Endothelial cell of umbilical vein (primary cell): ENCODE measurements around the gene TMEM59. TPM values are rescaled to one million over a fixed set of nuclear protein-coding genes. Genes with fewer than 3 reads are reported as not detected.

Experiments
- BruUV-seq: library from RNA; stranded (reverse); fragments of 400-500 nt; replicated peaks from 2 replicates; lab custom pipeline; 2021; lab: Mats Ljungman, UMichigan
- CTCF ChIA-PET: fragments of 300-600, 350-600 bp; sonication (Branson Sonifier 250); formaldehyde crosslinking; loops from one replicate; lab custom pipeline; 2021; ENCODE audit warnings: antibody characterized with exemption, inconsistent platforms; lab: Charles Lee
- POLR2A ChIA-PET: fragments of 300-600, 350-600 bp; sonication (Branson Sonifier 250); formaldehyde crosslinking; loops from one replicate; lab custom pipeline; 2021; ENCODE audit warnings: antibody characterized with exemption, inconsistent platforms; lab: Charles Lee
- DNase-seq: peaks from one replicate; pipeline ENCODE4 v3.0.0-alpha.2; 2011; ENCODE audit warnings: low read depth, low spot score
- FAIRE-seq: peaks from 2 replicates; lab custom pipeline; 2011; peaks lifted over from hg19 to GRCh38; lab: Jason Lieb, UNC
- H2AFZ ChIP-seq: 2 replicates; pipeline ENCODE4 v1.6.0; 2012; ENCODE audit warnings: low read depth, low read length, control low read depth, inconsistent platforms
- H3K27ac ChIP-seq: 2 replicates; pipeline ENCODE4 v1.5.1; 2011; ENCODE audit warnings: low read depth, mild to moderate bottlenecking, control low read depth, low read length, moderate library complexity; ENCODE audit not compliant: insufficient read depth
- H3K27me3 ChIP-seq, 2 experiments: 2 replicates each; pipeline versions ENCODE4 v1.6.0 to v1.6.1; 2011; ENCODE audit warnings: low read length in 2 of 2, mixed read lengths in 1 of 2; ENCODE audit not compliant: control insufficient read depth in 2 of 2, insufficient read depth in 2 of 2
- H3K36me3 ChIP-seq, 2 experiments: 2 replicates in 1 of 2; 3 replicates in 1 of 2; pipeline ENCODE4 v1.5.1; 2011; ENCODE audit warnings: low read length in 2 of 2, mild to moderate bottlenecking in 1 of 2, moderate library complexity in 1 of 2; ENCODE audit not compliant: control insufficient read depth in 2 of 2, insufficient read depth in 2 of 2; ENCODE audit errors: extremely low read depth in 1 of 2
- H3K4me1 ChIP-seq: 3 replicates; pipeline ENCODE4 v1.5.1; 2011; ENCODE audit warnings: mild to moderate bottlenecking, low read length; ENCODE audit not compliant: control insufficient read depth, insufficient read depth; ENCODE audit errors: extremely low read depth
- H3K4me2 ChIP-seq: 2 replicates; pipeline ENCODE4 v1.6.1; 2011; ENCODE audit warnings: low read length, control low read depth, mixed read lengths; ENCODE audit not compliant: insufficient read depth
- H3K4me3 ChIP-seq, 3 experiments: fragments of 200-600 bp in 1 of 3; sonication (generic), shearing (Covaris generic) in 1 of 3; replicated peaks in 1 of 3; 2 replicates each; pipeline ENCODE4 v1.5.1; 2011 to 2016; ENCODE audit warnings: control low read depth in 3 of 3, low read length in 3 of 3, mild to moderate bottlenecking in 2 of 3, inconsistent platforms in 1 of 3, low read depth in 1 of 3, moderate library complexity in 1 of 3; ENCODE audit not compliant: insufficient read depth in 1 of 3
- H3K79me2 ChIP-seq: 2 replicates; pipeline ENCODE4 v1.6.0; 2012; ENCODE audit warnings: low read length, inconsistent platforms; ENCODE audit not compliant: control insufficient read depth, insufficient read depth
- H3K9ac ChIP-seq: replicated peaks from 2 replicates; pipeline ENCODE3; 2011; ENCODE audit warnings: low read length, control low read depth; ENCODE audit not compliant: insufficient read depth; ENCODE audit errors: extremely low read depth
- H3K9me1 ChIP-seq: replicated peaks from 3 replicates; pipeline ENCODE4 v1.6.0; 2011; ENCODE audit warnings: mild to moderate bottlenecking, low read length; ENCODE audit not compliant: control insufficient read depth, insufficient read depth; ENCODE audit errors: extremely low read depth
- H3K9me3 ChIP-seq: replicated peaks from 2 replicates; pipeline ENCODE4 v1.5.1; 2012; ENCODE audit warnings: low read length, inconsistent platforms; ENCODE audit not compliant: control insufficient read depth, insufficient read depth
- H4K20me1 ChIP-seq: replicated peaks from 2 replicates; pipeline ENCODE3; 2011; ENCODE audit warnings: mild to moderate bottlenecking, low read length; ENCODE audit not compliant: control insufficient read depth, insufficient read depth; ENCODE audit errors: extremely low read depth
- EZH2 ChIP-seq: IDR thresholded peaks from 2 replicates; pipeline ENCODE4 v1.6.1; 2012; ENCODE audit warnings: borderline replicate concordance, low read depth, mild to moderate bottlenecking, moderate library complexity, low read length, inconsistent platforms; ENCODE audit not compliant: severe bottlenecking
- GATA2 ChIP-seq: IDR thresholded peaks from 2 replicates; pipeline ENCODE4 v1.7.0; 2011; ENCODE audit warnings: low read depth, mild to moderate bottlenecking, moderate library complexity, mixed read lengths, low read length; ENCODE audit not compliant: insufficient read length, insufficient read depth
- JUN ChIP-seq: IDR thresholded peaks from 2 replicates; pipeline ENCODE4 v1.6.1; 2011; ENCODE audit warnings: borderline replicate concordance, low read depth; ENCODE audit not compliant: insufficient read length, insufficient read depth
- MYC ChIP-seq: IDR thresholded peaks from one replicate; pipeline ENCODE4 v1.6.1; 2011; ENCODE audit warnings: mild to moderate bottlenecking, low read depth, low read length
- POLR2AphosphoS5 ChIP-seq: IDR thresholded peaks from 2 replicates; pipeline ENCODE4 v1.6.1; 2012; ENCODE audit warnings: low read depth, mild to moderate bottlenecking, control low read depth, low read length, moderate library complexity; ENCODE audit not compliant: insufficient read depth
- dilution Hi-C: fragments of 300-500 bp; cut with MboI; formaldehyde crosslinking; loops from one replicate; pipeline ENCODE4 v1.15.0; 2019; ENCODE audit warnings: low sequenced_read_pairs; ENCODE audit not compliant: extremely low pct_ligation_motif_present
- intact Hi-C: fragments of 100-400 bp; cut with micrococcal nuclease; formaldehyde crosslinking; loops from one replicate; pipeline ENCODE4 v1.10.0; 2022
- polyA plus RNA-seq, 4 experiments: library from polyadenylated mRNA; depleted of rRNA in 3 of 4; stranded (reverse) in 3 of 4; unstranded in 1 of 4; fragments of >200 nt; gene quantifications; 2 replicates each; pipeline versions ENCODE4 v1.2.1 to v1.2.3, GENCODE V29; 2011 to 2012; ENCODE audit warnings: missing spikeins in 1 of 4
- total RNA-seq: library from RNA; stranded (reverse); gene quantifications from 2 replicates; pipeline ENCODE4 v1.2.3, GENCODE V29; 2021
- TF ChIP-seq, protein P1 (sequence below), 2 donors: IDR thresholded peaks; 1 replicate in 1 of 2; 2 replicates in 1 of 2; pipeline ENCODE4 v1.5.1; 2011; ENCODE audit warnings: low read length in 2 of 2, mild to moderate bottlenecking in 2 of 2, moderate library complexity in 2 of 2, control low read depth in 1 of 2, inconsistent platforms in 1 of 2, low read depth in 1 of 2; ENCODE audit not compliant: insufficient read depth in 1 of 2; ENCODE audit errors: extremely low read depth in 1 of 2
- TF ChIP-seq, protein P2 (sequence below): IDR thresholded peaks from 2 replicates; pipeline ENCODE4 v1.6.1; 2011; ENCODE audit not compliant: insufficient read depth, insufficient read length

TMEM59 gene
- total and polyA plus RNA-seq, 2 donors (not counting 3 experiments of a cell fraction or from before 2014, with no cell fraction given), result 196 to 281 TPM

DNA sequence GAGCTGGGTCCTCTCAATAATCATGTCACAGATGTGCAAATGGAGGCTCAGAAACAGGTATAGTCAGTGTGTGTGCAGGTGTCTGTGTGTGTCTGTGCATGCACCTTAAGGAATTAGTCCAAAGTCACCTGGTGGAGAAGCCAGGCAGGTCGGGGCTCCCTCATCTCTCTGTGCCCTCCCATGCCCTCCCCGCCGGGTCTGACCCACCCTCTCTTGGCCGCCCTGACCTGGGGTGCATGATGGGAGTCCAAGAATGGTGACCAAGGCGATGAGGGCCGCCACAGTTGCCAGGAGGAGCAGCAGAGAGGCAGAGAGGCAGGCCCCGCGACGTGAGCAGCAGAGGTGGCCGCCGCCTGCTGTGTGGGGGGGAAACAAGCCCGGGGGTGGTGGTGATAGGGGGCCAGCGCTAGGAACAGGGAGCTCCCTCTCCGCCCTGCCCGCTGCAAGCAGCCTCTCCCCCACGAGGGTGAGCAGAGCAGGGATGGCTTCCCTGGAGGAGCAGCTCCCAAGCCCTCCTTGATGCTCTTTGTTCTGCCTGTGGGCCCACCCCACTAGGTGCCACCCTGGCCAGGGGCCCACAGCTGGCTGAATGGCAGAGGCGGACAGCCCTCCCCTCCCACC lies 38.9 kb downstream of the TMEM59 start:
- Histone ChIP-seq H3K79me2 (no peaks in the 10 kb centered on the region), H3K4me3 (no peak overlapping the region), H2AFZ (no peak overlapping the region), H3K4me2 (no peak overlapping the region), H4K20me1 (no peaks in the 10 kb centered on the region), H3K4me1 (no peaks in the 10 kb centered on the region), H3K27ac (no peak overlapping the region), H3K9me1 (no peaks in the 10 kb centered on the region), H3K27me3 (peaks cover 0 to 8% of the 10 kb centered on the region in 2 experiments), H3K36me3 (no peaks in the 10 kb centered on the region), H3K9ac (no peak overlapping the region), H3K9me3 (no peaks in the 10 kb centered on the region)
- intact Hi-C loops, result no loop called here
- FAIRE-seq (no peak), DNase-seq (no peak)
- no peak for TF ChIP-seq GATA2
- TF ChIP-seq, protein P1, sequence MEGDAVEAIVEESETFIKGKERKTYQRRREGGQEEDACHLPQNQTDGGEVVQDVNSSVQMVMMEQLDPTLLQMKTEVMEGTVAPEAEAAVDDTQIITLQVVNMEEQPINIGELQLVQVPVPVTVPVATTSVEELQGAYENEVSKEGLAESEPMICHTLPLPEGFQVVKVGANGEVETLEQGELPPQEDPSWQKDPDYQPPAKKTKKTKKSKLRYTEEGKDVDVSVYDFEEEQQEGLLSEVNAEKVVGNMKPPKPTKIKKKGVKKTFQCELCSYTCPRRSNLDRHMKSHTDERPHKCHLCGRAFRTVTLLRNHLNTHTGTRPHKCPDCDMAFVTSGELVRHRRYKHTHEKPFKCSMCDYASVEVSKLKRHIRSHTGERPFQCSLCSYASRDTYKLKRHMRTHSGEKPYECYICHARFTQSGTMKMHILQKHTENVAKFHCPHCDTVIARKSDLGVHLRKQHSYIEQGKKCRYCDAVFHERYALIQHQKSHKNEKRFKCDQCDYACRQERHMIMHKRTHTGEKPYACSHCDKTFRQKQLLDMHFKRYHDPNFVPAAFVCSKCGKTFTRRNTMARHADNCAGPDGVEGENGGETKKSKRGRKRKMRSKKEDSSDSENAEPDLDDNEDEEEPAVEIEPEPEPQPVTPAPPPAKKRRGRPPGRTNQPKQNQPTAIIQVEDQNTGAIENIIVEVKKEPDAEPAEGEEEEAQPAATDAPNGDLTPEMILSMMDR (IDR thresholded peaks at IDR 0.05; ENCODE audit: extremely low read depth in 1 of 2, insufficient read depth in 1 of 2, low read depth in 1 of 2, low read length in 2 of 2), result no peak
- TF ChIP-seq, protein P2, sequence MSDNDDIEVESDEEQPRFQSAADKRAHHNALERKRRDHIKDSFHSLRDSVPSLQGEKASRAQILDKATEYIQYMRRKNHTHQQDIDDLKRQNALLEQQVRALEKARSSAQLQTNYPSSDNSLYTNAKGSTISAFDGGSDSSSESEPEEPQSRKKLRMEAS, result no peak
- no peak for TF ChIP-seq JUN
- no peak for TF ChIP-seq EZH2
- no peak for TF ChIP-seq MYC
- TF ChIP-seq POLR2AphosphoS5, result no peak
- dilution Hi-C loops, result no loop called here
- ChIA-PET POLR2A (no interaction called here), CTCF (interaction anchor here (1.3 to 1.4 kb wide), 2 partner anchors 13 to 15 kb away, joined by 4 to 7 read pairs; no protein-coding TSS in a partner anchor)
- no TSS peak for BruUV-seq
